NCI-H1694 (cell line): ENCODE results near the gene TMEM167A.

Experiments
- DNase-seq: peaks from one replicate; lab custom pipeline; 2025; lab: John Stamatoyannopoulos, UW

TMEM167A gene

GRCh38 chr5:83035373-83036100 is 41.7 kb downstream of the TMEM167A start:
- DNase-seq, result peak; percentile 90

GRCh38 chr5:83034528-83035207 is 42.5 kb downstream of the TMEM167A start:
- no peak for DNase-seq

- DNase-seq, result no peak
Observed at GRCh38 chr5:83034036-83034435, 43.2 kb downstream of the TMEM167A start.

GRCh38 chr5:83031381-83031780 is 45.8 kb downstream of the TMEM167A start:
- no peak for DNase-seq

- DNase-seq, result no peak
Observed at GRCh38 chr5:83029912-83030311, 47.3 kb downstream of the TMEM167A start.

- no peak for DNase-seq
Observed at GRCh38 chr5:83026930-83027687, 50.1 kb downstream of the TMEM167A start.

- no peak for DNase-seq
Observed at GRCh38 chr5:83026516-83026915, 50.7 kb downstream of the TMEM167A start.

GRCh38 chr5:83025690-83026478 is 51.3 kb downstream of the TMEM167A start:
- no peak for DNase-seq

- no peak for DNase-seq
Observed at GRCh38 chr5:83022334-83022733, 54.9 kb downstream of the TMEM167A start.

- no peak for DNase-seq
Observed at GRCh38 chr5:83015676-83016075, 61.5 kb downstream of the TMEM167A start.

GRCh38 chr5:83011985-83012384 is 65.2 kb downstream of the TMEM167A start:
- no peak for DNase-seq

GRCh38 chr5:83009408-83009807 is 67.8 kb downstream of the TMEM167A start:
- peak; percentile 27 for DNase-seq

GRCh38 chr5:83007755-83008154 is 69.4 kb downstream of the TMEM167A start:
- DNase-seq, result no peak

GRCh38 chr5:83006683-83007283 is 70.4 kb downstream of the TMEM167A start:
- DNase-seq, result no peak

GRCh38 chr5:83003791-83004190 is 73.4 kb downstream of the TMEM167A start:
- DNase-seq, result no peak
